Testis (tissue), 2 donors: ENCODE data around the gene UBALD1.

Experiments
- CTCF ChIP-seq, 3 experiments: fragments of 450-650 bp in 2 of 3; fragments of 200-600 bp in 1 of 3; sonication (generic) in 1 of 3; IDR thresholded peaks; one replicate each; pipeline ENCODE4 v1.5.1; 2016 to 2019; ENCODE audit warnings: antibody characterized with exemption in 3 of 3, mild to moderate bottlenecking in 2 of 3, moderate library complexity in 1 of 3
- POLR2A ChIP-seq: fragments of 450-650 bp; IDR thresholded peaks from one replicate; pipeline ENCODE4 v1.6.1; 2017; ENCODE audit warnings: antibody characterized with exemption, mild to moderate bottlenecking, moderate library complexity

GRCh38 chr16:4572715-4573114 is 42.0 kb downstream of the UBALD1 start:
- TF ChIP-seq CTCF (IDR thresholded peaks at IDR 0.05), result no peak
- TF ChIP-seq POLR2A, result no peak
